OCI-LY7 (cell line): ENCODE measurements around the gene GREB1. TPM values are rescaled to one million over a fixed set of nuclear protein-coding genes. Genes with fewer than 3 reads are reported as not detected.

Experiments
- BruUV-seq: library from RNA; stranded (reverse); fragments of 400-500 nt; replicated peaks from 2 replicates; lab custom pipeline; 2021; lab: Mats Ljungman, UMichigan
- CTCF ChIA-PET: fragments of 300-600 bp; sonication (Branson Sonifier 250); formaldehyde crosslinking; loops from one replicate; lab custom pipeline; 2022; ENCODE audit warnings: antibody characterized with exemption; ENCODE audit not compliant: unreplicated experiment; lab: Charles Lee
- POLR2A ChIA-PET: fragments of 300-600 bp; sonication (Branson Sonifier 250); formaldehyde crosslinking; loops from one replicate; lab custom pipeline; 2022; ENCODE audit warnings: antibody characterized with exemption; lab: Charles Lee
- DNase-seq: peaks from one replicate; pipeline ENCODE4 v3.0.0-alpha.2; 2015; ENCODE audit warnings: low spot score
- H2AFZ ChIP-seq: fragments of 200-600 bp; sonication (generic), shearing (Covaris generic); 2 replicates; pipeline ENCODE4 v1.6.1; 2014; ENCODE audit warnings: mild to moderate bottlenecking, antibody characterized with exemption, low read length, moderate library complexity
- H3K27ac ChIP-seq: fragments of 200-600 bp; sonication (generic); 2 replicates; pipeline ENCODE4 v1.5.1; 2014; ENCODE audit warnings: mixed run types, low read depth, mild to moderate bottlenecking, moderate library complexity, low read length, inconsistent platforms; ENCODE audit not compliant: poor library complexity, severe bottlenecking
- H3K36me3 ChIP-seq: fragments of 200-600 bp; sonication (generic); 2 replicates; pipeline ENCODE4 v1.6.1; 2014; ENCODE audit warnings: mild to moderate bottlenecking, antibody characterized with exemption, low read length, moderate library complexity, mixed read lengths; ENCODE audit not compliant: insufficient read depth
- H3K4me1 ChIP-seq: fragments of 200-600 bp; sonication (generic); 2 replicates; pipeline ENCODE4 v1.5.1; 2014; ENCODE audit warnings: mild to moderate bottlenecking, low read length; ENCODE audit not compliant: insufficient read depth, poor library complexity, severe bottlenecking
- H3K4me2 ChIP-seq: fragments of 200-600 bp; sonication (generic); 2 replicates; pipeline ENCODE4 v1.6.1; 2014; ENCODE audit warnings: mild to moderate bottlenecking, low read length
- H3K4me3 ChIP-seq: fragments of 200-600 bp; sonication (generic); 2 replicates; pipeline ENCODE4 v1.5.1; 2014; ENCODE audit warnings: mild to moderate bottlenecking, low read depth, low read length; ENCODE audit not compliant: poor library complexity, severe bottlenecking
- H3K79me2 ChIP-seq: fragments of 200-600 bp; sonication (generic); 2 replicates; pipeline ENCODE4 v1.6.1; 2016; ENCODE audit warnings: low read depth, mild to moderate bottlenecking, low read length, moderate library complexity, mixed read lengths; ENCODE audit not compliant: insufficient read depth
- H3K9me2 ChIP-seq: fragments of 200-600 bp; sonication (generic); 2 replicates; pipeline ENCODE4 v1.6.1; 2016; ENCODE audit warnings: mild to moderate bottlenecking, low read length, mixed read lengths; ENCODE audit not compliant: insufficient read depth
- H3K9me3 ChIP-seq: fragments of 200-600 bp; sonication (generic); 2 replicates; pipeline ENCODE4 v1.6.1; 2014; ENCODE audit warnings: mild to moderate bottlenecking, mixed run types, low read length, mixed read lengths
- H4K20me1 ChIP-seq: fragments of 200-600 bp; sonication (generic); 2 replicates; pipeline ENCODE4 v1.6.1; 2014; ENCODE audit warnings: mild to moderate bottlenecking, antibody characterized with exemption, low read length, moderate library complexity, mixed read lengths; ENCODE audit not compliant: insufficient read depth
- CTCF ChIP-seq: fragments of 200-600 bp; sonication (generic); conservative IDR thresholded peaks from 2 replicates; pipeline ENCODE4 v1.5.1; 2014; ENCODE audit warnings: mild to moderate bottlenecking, antibody characterized with exemption, low read length, moderate library complexity, mixed read lengths
- EZH2phosphoT487 ChIP-seq: fragments of 200-600 bp; sonication (generic); IDR thresholded peaks from 2 replicates; pipeline ENCODE4 v1.6.1; 2018; ENCODE audit warnings: low read depth, borderline replicate concordance, mild to moderate bottlenecking, mixed run types, antibody characterized with exemption, low read length, moderate library complexity, mixed read lengths
- intact Hi-C: fragments of 100-400 bp; cut with micrococcal nuclease; formaldehyde crosslinking; loops from one replicate; pipeline ENCODE4 v1.10.0; 2022; ENCODE audit not compliant: unreplicated experiment
- total RNA-seq, 2 experiments: library from RNA; depleted of rRNA in 1 of 2; stranded (reverse); fragments of >200 nt in 1 of 2; shearing (Covaris generic) in 1 of 2; gene quantifications; 2 replicates each; pipeline ENCODE4 v1.2.3, GENCODE V29; 2014 to 2022

GREB1 gene
- total RNA-seq, 2 experiments from 2014 or later, result 3.5 to 8.4 TPM

DNA sequence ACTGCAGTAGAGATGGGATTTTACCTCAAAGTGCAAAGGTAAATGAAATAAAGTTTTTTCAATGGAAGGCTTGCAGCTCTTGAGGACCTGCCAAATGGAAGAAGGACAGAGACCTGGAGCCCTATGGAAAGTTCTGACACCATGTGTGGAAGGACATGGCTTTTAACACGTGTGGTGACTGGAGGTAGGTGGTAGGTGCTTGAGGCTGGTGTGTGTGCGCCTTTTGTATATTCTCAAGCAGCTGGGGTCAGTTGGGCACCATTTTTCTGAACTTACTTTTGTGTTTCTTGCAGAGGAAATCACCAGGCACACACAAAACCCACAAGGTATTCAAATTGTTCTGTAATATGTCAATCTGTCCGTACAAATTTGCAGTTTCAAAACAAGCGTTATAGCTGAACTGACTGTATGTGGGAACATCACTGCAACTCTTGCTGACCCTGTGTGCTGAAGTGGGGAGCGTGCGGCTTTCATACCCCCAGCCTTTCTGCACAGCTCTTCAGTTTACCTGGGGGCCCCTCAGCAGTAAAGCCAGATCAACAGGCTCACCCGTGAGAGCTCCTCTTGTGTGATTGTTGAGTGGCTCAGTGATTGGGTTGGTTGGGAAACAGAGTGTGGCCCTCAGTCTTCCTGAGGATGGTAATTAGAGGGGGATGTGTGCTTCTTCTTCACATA, 363 bp downstream of the GREB1 start:
- CTCF ChIA-PET, result no interaction called here
- TF ChIP-seq CTCF (no peak), EZH2phosphoT487 (no peak)
- no peak overlapping the region for H3K27ac ChIP-seq

GRCh38 chr2:11534746-11535484, 1.1 kb downstream of the GREB1 start:
- POLR2A ChIA-PET, result no interaction called here
- CTCF ChIA-PET, result no interaction called here
- H3K79me2 ChIP-seq, result no peaks in the 10 kb centered on the region
- no peak overlapping the region for H3K4me2 ChIP-seq
- no peak overlapping the region for H3K27ac ChIP-seq
- no peaks in the 10 kb centered on the region for H4K20me1 ChIP-seq
- no peaks in the 10 kb centered on the region for H3K36me3 ChIP-seq
- H2AFZ ChIP-seq, result no peak overlapping the region
- TF ChIP-seq EZH2phosphoT487 (no peak), CTCF (peak; percentile 62)
- intact Hi-C loops, result no loop called here
- no peaks in the 10 kb centered on the region for H3K9me2 ChIP-seq
- H3K4me3 ChIP-seq, result no peak overlapping the region
- H3K9me3 ChIP-seq, result no peaks in the 10 kb centered on the region
- H3K4me1 ChIP-seq, result no peaks in the 10 kb centered on the region
- DNase-seq, result no peak
- BruUV-seq, result no TSS peak

More for the DNA sequence above, 363 bp downstream of the GREB1 start:
- Histone ChIP-seq H3K4me1 (no peaks in the 10 kb centered on the region), H3K79me2 (no peaks in the 10 kb centered on the region), H4K20me1 (no peaks in the 10 kb centered on the region), H3K4me2 (no peak overlapping the region), H2AFZ (no peak overlapping the region), H3K9me2 (no peaks in the 10 kb centered on the region), H3K36me3 (no peaks in the 10 kb centered on the region), H3K4me3 (no peak overlapping the region), H3K9me3 (no peaks in the 10 kb centered on the region)
- DNase-seq, result no peak
- intact Hi-C loops, result no loop called here
- BruUV-seq, result no TSS peak
- POLR2A ChIA-PET, result interaction anchor here (1.3 kb wide), 1 partner anchor 43 kb away, joined by 3 read pairs; no protein-coding TSS in a partner anchor

DNA sequence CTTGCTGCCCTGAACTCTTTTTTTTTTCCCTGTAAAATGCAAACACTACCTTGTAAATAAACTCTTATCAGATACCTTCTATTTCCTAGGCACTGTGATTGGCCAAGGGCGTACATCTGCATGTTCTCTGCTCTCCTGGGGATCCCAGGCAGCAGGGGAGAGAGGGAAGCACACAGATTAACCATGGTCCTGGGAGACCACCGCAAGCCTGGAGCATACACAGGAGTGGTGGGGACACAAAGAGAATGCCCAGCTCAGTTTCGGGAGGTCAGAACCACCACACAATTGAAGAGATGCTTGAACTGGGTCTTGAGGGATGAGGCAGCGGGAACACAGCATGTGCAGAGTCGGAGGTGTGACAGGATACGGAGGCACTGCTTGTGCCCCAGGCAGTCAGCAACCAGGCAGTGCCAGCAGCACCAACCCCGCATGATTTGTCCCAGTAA, 2.1 kb downstream of the GREB1 start:
- Histone ChIP-seq H3K4me2 (no peak overlapping the region), H3K4me1 (no peaks in the 10 kb centered on the region), H3K79me2 (no peaks in the 10 kb centered on the region), H3K27ac (no peak overlapping the region), H3K4me3 (no peak overlapping the region), H3K36me3 (no peaks in the 10 kb centered on the region), H2AFZ (no peak overlapping the region), H3K9me2 (no peaks in the 10 kb centered on the region), H3K9me3 (no peaks in the 10 kb centered on the region), H4K20me1 (no peaks in the 10 kb centered on the region)
- no TSS peak for BruUV-seq
- no peak for DNase-seq
- ChIA-PET CTCF (no interaction called here), POLR2A (no interaction called here)
- intact Hi-C loops, result no loop called here
- no peak for TF ChIP-seq EZH2phosphoT487
